Hematopoietic multipotent progenitor cell treated with erythropoietin and hydrocortisone succinate and interleukin-3 and kit ligand, for 6 days (in vitro differentiated cells): ENCODE results near the gene TRIM69.
"Not testable (repeated sequence)": the region's sequence is repeated elsewhere in the genome, so short reads cannot be mapped to it uniquely, and the experiment has no call there.

Experiments used
- DNase-seq: peaks from one replicate; pipeline ENCODE4 v3.0.0-alpha.2; 2015

TRIM69 gene

GRCh38 chr15:44753345-44753744, 17.0 kb downstream of the TRIM69 start:
- no peak for DNase-seq

GRCh38 chr15:44763187-44763586, 26.9 kb downstream of the TRIM69 start:
- no peak for DNase-seq

GRCh38 chr15:44763848-44764247, 27.5 kb downstream of the TRIM69 start:
- DNase-seq = no peak

GRCh38 chr15:44765036-44765435, 28.7 kb downstream of the TRIM69 start:
- DNase-seq = no peak

- no peak for DNase-seq
Observed at GRCh38 chr15:44769521-44769920, 33.2 kb downstream of the TRIM69 start.

DNA sequence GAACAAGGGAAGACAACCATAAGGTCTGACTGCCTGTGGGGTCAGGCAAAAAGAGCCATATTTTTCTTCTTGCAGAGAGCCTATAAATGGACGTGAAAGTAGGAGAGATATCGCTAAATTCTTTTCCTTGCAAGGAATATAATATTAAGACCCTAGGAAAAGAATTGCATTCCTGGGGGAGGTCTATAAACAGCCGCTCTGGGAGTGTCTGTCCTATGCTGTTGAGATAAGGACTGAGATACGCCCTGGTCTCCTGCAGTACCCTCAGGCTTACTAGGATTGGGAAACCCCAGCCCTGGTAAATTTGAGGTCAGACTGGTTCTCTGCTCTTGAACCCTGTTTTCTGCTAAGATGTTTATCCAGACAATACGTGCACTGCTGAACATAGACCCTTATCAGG, 34.4 kb downstream of the TRIM69 start:
- DNase-seq = not testable (repeated sequence)

DNA sequence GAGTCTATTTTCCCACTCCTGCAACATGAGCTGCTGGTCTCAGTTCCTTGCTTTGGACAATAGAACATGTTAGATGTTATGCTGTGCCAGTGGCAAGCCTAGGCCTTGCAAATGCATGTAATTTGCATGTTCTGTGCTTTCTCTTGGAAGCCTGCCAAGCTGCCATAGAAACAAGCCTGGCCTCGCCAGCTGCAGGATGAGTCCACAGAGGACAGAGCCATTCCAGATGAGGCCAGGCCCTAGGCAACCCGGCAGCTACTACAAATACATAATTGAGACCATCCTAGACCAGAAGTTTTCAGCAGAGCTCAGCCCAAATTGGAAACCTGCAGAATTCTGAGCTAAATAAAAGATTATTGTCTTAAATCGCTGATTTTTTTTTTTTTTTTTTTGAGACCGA, 39.6 kb downstream of the TRIM69 start:
- DNase-seq = no peak

GRCh38 chr15:44779761-44780160, 43.4 kb downstream of the TRIM69 start:
- no peak for DNase-seq

DNA sequence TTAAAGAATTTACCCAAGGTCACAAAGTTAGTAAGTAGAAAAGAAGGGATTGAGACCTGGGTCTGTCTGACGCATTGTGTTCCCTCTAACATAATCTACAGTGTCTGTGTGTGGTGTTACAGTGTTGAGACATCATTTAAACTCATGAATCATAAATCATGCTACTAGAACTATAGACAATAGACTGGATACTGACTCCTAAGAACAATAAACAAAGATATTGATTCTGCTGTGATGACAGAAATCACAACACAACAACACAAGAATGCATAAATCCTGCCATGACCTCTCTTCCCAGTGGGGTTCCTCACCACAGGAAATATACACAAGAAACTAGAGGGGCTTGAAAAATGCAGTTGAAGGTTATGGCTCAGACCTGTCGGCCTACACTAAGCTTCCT, 44.3 kb downstream of the TRIM69 start:
- no peak for DNase-seq

DNA sequence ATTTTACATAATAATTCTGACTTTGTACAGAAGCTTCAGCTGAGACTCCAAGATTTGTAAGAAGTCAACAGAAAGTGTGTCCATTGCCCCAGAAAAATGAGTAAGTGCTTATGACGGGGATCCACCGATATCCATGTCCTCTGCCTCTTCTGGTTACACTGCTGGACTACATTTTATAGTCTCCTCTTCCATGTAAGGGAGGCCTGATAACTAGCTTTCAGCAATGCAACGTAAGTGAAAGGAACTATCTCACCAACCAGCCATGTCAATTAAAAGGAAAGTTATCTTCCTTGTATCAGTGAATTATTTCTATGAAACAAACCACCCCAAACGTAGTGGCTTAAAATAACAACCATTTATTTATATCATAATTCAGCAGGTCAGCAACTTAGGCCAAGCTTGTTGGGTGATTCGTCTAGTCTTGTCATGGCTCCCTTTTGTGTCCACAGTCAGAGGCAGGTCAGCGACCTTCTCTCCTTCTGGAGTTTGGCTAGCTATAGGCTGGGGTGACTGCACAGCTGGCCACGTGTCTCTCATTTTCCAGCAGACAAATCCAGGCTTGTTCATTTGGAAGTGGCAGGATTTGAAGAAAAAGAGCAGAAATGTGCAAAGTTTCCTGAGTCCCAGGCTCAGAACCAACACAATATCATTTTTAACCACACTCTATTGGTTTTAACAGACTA, 44.9 kb downstream of the TRIM69 start:
- no peak for DNase-seq

DNA sequence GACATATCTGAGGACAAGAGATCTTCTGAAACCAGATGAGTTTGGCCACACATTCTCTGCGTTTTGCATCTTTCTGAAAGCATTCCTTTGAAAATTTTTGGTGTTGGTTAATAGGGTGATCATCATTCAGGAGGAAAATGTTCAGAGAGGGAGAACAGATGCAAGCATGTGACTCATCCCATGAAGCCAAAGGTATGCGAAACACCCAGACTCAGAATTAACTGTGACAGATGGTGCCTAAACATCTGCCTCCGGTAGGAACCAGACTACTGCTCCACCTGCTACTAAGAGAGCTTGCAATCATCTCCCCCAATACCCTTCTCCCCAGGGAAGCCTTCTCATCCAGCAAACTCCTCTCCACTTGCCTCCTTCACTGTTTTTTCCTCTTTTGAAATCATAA, 46.2 kb downstream of the TRIM69 start:
- no peak for DNase-seq

DNA sequence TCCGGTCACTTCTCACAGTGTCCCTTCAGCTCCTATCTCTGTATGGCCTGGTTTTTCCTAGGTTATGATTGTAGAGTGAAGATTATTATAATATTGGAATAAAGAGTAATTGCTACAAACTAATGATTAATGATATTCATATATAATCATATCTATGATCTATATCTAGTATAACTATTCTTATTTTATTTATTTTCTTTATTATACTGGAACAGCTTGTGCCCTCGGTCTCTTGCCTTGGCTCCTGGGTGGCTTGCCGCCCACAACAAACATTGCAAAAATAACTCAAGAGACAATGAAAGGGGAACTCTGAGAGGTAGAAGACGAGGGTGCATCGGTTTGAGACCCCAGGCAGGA, 48.6 kb downstream of the TRIM69 start:
- not testable (repeated sequence) for DNase-seq

DNA sequence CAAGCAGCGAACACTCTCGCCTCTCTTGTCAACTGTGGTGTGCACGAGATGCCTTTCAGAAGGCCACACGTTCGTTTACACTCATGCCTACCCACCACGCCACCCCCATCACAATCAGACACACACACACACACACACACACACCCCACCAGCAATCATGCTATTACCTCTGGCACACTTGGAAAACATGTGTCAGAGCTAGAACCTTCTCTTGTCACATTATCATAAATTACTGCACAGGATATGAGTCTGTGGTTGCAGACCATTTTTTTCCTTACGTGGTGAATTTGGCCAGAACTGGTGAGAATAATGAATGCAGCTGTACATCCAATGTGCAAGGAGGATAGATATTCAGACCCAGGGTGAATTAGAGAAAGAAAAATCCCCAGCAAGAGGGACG, 52.4 kb downstream of the TRIM69 start:
- peak; percentile 32 for DNase-seq

DNA sequence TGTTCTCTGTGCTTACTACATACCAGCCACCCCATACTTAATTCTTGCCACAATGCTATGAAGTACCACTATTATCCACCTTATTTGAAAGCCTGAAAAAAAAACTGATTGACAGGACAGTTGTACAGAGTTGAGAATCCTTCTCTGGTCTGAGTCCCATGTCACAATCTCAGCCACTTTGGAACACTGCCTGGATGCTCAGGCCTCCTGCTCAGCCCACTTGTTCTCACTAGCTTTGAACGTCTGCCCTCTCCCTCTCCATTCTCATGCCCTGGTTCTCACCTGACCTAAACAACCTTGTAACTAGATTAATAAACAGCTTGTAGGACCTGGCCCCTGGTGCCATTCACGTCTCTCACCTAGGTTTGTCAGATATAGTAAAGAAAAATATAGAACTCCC, 53.9 kb downstream of the TRIM69 start:
- no peak for DNase-seq

DNA sequence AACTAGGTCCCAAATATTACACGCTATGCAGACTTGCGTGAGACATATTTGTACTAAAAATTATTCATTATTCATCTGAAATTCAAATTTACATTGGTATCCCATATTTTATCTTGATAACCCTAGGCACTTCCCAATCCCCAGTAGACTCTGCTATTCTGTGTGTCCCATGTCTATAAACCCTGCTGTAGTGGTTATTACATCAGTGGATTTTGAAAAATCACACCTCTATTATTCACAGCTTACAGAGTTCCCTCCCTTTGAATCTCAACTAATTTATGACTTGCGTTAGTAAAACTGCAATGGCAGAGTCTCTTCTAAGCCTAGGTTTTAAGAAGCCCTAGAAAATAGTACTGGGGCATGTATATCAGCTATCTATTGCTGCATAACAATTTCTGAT, 54.3 kb downstream of the TRIM69 start:
- DNase-seq = no peak

- peak; percentile 23 for DNase-seq
Observed at GRCh38 chr15:44792715-44793114, 56.4 kb downstream of the TRIM69 start.

DNA sequence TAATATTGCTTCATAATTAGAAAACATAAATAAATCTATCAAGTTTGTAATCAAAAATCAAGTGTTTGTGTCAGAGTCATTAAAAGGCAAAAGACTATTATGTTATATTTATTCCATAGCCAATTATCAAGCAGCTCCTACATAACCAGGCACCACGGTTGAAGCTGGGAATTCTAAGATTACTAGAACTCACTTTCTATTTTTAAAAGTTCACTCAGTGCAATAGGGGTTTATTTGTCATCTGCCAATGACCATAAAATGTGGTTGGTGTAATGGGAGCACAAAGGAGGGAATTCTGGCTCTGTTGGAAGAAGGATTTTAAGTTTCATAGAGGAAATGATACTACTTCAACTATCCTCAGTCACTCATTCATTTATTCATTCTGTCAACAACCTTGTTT, 57.7 kb downstream of the TRIM69 start:
- DNase-seq = no peak

DNA sequence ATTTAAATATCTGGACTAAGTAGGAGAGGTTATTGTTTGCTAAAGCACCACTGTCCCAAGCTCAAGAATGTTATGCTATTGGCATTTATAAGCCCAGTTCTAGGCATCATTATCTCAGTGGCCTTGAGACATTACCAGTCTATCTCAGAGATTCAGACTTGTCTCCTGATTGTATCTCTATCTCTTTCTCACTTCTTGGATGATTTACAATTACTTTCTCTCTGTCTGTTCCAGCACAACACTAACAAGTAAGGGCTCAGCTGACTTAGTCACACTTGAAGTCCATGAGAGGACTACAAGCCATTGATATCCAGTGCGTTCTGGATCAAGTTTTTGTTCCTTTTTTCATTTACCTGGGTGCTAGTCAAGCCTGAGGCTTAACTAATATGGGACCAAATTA, 60.2 kb downstream of the TRIM69 start:
- no peak for DNase-seq

- DNase-seq = peak; percentile 49
Observed at GRCh38 chr15:44798826-44799225, 62.5 kb downstream of the TRIM69 start.

DNA sequence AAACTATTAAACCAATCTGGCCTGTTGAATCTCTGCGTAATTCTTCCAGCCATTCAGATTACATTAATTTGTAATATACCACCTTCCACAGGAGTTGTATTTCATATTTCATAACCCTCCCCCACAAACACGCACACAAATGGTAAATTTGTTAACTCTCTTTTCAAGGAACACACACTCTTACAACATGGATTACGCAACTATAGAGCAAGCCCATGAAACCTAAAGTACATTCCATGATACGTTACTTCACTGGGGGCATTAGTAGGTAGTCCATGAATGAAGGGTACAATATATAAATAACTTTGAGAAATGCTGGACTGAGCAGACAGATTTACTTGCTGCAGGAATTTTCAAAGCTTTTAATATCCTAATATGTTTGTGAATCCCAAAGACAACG, 65.0 kb downstream of the TRIM69 start:
- peak; percentile 43 for DNase-seq

DNA sequence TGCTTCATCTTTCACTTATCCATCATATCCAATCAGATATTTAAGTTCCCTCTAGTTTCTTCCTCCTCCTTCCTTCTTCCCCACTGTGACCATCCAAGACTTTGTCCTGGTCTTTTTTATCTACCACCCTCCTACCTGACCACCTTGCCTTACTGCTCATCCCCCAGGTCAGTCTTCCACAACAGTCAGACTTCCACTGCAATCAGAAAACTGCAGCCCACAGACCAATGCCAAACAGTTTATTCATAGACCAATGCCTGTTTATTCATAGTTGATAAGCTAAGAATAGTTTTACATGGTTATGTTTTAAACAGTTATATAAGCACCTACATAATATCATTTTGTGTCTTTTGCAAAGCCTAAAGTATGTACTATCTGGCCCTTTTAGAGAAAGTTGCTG, 65.5 kb downstream of the TRIM69 start:
- DNase-seq = no peak

GRCh38 chr15:44802336-44802735, 66.0 kb downstream of the TRIM69 start:
- no peak for DNase-seq

GRCh38 chr15:44804298-44805046, 68.1 kb downstream of the TRIM69 start:
- no peak for DNase-seq

DNA sequence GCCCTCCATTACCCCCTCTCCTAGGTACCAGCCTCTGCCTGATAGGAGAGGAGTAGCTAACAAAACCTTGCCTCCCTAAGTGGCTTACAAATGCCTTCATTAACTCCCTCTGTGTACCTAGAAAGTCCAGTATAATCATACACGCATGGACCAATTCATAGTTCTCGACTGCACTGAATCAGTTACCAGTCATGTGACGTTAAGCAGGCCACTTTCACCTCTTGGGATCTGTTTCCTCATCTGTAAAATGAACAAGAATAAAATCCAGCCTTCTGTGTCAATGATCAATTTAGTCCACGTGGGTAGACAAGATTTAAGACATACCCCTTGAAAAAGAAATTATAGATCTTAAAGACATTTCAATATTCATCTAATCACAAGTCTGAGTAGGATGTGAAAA, 72.2 kb downstream of the TRIM69 start:
- no peak for DNase-seq

GRCh38 chr15:44810237-44810636, 73.9 kb downstream of the TRIM69 start:
- no peak for DNase-seq
